Spleen (tissue), 7 donors: ENCODE results near the gene COL2A1.

Experiments
- POLR2A ChIP-seq, 3 donors: fragments of 450-650 bp; IDR thresholded peaks; one replicate each; pipeline ENCODE4 v1.5.1; 2017; ENCODE audit warnings: antibody characterized with exemption in 3 of 3, mild to moderate bottlenecking in 1 of 3
- TF ChIP-seq, protein P1 (sequence below), 11 experiments: fragments of 200-600 bp in 7 of 11; fragments of 450-650 bp in 4 of 11; sonication (generic) in 4 of 11; IDR thresholded peaks in 8 of 11; conservative IDR thresholded peaks in 3 of 11; 1 replicate in 7 of 11; 2 replicates in 4 of 11; pipeline versions ENCODE4 v1.4.0 to v1.8.0; 2016 to 2021; ENCODE audit warnings: antibody characterized with exemption in 11 of 11, inconsistent platforms in 4 of 11, mild to moderate bottlenecking in 1 of 11
- donor health status: DM: no; HTN: no; CAD: no; lungs with moderate emphysema.
- donor health status: DM: no; HTN: no; CAD: no.
- donor health status: DM: no; HTN: no; CAD: no.

DNA sequence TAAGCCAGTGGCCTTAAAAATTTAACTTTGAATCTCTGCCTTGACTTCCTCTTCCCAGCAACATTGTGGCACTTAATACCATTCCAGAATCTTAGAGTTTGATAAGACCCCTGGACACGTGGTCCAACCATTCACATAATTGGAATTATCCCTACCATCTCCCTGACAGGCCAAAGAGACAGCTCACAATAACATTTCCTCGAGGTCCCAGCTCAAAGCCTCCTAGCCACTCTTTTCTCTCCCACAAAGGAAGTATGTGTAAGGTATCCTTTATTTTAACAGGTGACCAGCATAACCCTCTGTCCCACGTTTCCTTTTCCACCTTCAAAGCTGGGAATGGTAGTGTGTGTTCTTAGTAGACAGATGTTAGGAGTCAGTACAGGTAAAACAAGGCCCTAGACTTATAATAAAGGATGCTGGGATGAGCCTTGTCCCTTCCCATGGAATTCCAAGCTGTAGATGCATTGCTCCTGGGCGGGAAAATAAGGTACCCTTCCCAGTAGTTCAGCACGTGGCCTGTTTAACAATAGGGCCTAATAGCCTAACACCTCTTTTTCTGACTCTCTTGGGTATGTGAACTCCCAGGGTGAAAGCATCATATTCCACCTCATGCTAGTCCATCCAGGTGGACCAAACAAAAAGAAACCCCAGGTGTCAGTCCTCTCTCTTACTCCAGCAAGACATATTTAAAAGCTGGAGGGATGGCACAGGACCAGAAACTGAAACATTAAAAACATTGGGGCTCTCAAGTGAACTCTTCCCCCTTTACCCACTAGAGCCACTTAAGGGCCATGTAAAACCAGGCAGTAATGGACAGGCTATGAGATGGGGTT is 37.5 kb upstream of the COL2A1 start:
- TF ChIP-seq, protein P1, sequence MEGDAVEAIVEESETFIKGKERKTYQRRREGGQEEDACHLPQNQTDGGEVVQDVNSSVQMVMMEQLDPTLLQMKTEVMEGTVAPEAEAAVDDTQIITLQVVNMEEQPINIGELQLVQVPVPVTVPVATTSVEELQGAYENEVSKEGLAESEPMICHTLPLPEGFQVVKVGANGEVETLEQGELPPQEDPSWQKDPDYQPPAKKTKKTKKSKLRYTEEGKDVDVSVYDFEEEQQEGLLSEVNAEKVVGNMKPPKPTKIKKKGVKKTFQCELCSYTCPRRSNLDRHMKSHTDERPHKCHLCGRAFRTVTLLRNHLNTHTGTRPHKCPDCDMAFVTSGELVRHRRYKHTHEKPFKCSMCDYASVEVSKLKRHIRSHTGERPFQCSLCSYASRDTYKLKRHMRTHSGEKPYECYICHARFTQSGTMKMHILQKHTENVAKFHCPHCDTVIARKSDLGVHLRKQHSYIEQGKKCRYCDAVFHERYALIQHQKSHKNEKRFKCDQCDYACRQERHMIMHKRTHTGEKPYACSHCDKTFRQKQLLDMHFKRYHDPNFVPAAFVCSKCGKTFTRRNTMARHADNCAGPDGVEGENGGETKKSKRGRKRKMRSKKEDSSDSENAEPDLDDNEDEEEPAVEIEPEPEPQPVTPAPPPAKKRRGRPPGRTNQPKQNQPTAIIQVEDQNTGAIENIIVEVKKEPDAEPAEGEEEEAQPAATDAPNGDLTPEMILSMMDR (IDR thresholded peaks at IDR 0.05 in 8 of 11, conservative IDR thresholded peaks at IDR 0.05 in 3 of 11): no peak
- TF ChIP-seq POLR2A (IDR thresholded peaks at IDR 0.05): no peak
